NOMO-1 treated with dmso at 0.1 percent for 144 hours (cell line): Measurements from ENCODE around the gene TMEM106B.
A peak's percentile ranks its signal among the peaks of the same experiment; 100 is the strongest.
"Not testable (repeated sequence)": the region's sequence is repeated elsewhere in the genome, so short reads cannot be mapped to it uniquely, and the experiment has no call there.

ENCODE experiments used
- DNase-seq: peaks from one replicate; lab custom pipeline; 2025; ENCODE audit not compliant: unreplicated experiment; lab: John Stamatoyannopoulos, UW

The TMEM106B gene

GRCh38 chr7:12211054-12211710 lies at the start of gene TMEM106B:
Gene TMEM106B, plus strand, starts transcription at chr7:12211294. Its CDS starts 3,517 bp downstream, at chr7:12214811.
- peak; percentile 84 for DNase-seq

- DNase-seq = no peak
These were observed 48.5 kb upstream of the TMEM106B start for GRCh38 chr7:12162415-12163113.

- DNase-seq = not testable (repeated sequence)
These were observed 43.0 kb upstream of the TMEM106B start for GRCh38 chr7:12168065-12168464.

GRCh38 chr7:12169981-12170820 lies 40.9 kb upstream of the TMEM106B start:
- not testable (repeated sequence) for DNase-seq

GRCh38 chr7:12173671-12174070 lies 37.4 kb upstream of the TMEM106B start:
- DNase-seq = no peak

GRCh38 chr7:12174931-12175330 lies 36.2 kb upstream of the TMEM106B start:
- DNase-seq = no peak

GRCh38 chr7:12178317-12178716 lies 32.8 kb upstream of the TMEM106B start:
- DNase-seq = no peak

DNA sequence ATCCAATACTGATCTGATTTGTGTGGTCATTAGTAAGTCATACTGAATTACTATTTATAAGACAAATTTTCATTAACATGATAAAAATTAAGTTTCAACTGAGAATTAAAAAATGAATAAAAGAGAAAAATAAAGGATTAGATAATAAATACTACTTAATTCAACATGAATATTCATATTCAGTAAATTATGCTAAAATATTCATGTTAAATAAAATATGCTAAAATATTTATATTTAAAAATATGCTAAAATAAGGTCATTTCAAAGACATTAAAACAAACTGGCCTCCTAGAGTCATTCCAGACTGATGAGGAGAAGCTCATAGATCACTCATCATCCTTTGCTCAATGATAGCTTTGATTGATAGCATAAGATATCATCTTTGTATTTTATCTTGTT lies 16.7 kb upstream of the TMEM106B start:
- no peak for DNase-seq

GRCh38 chr7:12196386-12196785 lies 14.7 kb upstream of the TMEM106B start:
- no peak for DNase-seq

- no peak for DNase-seq
These were observed 11.7 kb upstream of the TMEM106B start for GRCh38 chr7:12199363-12199762.

DNA sequence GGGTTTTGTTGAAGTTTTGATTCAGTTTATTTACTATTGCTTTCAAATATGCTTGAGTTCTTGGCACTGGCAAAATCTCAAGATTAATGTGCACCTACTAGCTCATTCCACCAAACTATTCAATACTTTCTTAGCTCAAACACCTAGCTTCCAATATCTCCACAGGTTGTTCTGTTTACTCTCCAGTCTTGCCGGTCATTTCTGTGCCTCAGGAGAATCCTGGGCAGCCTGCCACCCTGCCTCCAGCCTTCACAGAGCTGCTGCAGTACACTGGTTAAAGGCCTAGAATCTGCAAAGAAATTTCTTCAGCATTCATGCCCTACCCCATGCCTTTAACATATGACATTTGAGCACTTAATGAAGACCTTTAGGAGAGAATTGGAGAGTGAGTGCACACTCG lies 4.0 kb upstream of the TMEM106B start:
- DNase-seq = no peak

DNA sequence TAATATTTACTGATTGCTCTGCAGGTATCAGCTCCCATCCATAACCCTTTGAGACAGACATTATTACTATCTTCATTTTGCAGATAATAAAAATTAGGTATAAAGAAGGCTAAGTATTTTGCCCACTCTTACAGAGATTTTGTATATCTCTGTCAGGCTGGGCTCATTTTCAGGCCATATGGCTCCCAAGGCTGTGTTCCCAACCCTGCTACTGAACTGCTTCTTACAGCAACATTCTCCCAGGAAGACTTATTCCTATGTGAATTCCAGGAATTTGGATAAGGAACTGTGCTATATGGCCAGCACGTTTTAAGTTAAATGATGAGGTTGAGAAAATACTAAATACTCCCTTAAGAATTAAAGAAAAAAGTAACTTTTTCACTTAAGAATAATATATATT lies 1.9 kb upstream of the TMEM106B start:
- no peak for DNase-seq

DNA sequence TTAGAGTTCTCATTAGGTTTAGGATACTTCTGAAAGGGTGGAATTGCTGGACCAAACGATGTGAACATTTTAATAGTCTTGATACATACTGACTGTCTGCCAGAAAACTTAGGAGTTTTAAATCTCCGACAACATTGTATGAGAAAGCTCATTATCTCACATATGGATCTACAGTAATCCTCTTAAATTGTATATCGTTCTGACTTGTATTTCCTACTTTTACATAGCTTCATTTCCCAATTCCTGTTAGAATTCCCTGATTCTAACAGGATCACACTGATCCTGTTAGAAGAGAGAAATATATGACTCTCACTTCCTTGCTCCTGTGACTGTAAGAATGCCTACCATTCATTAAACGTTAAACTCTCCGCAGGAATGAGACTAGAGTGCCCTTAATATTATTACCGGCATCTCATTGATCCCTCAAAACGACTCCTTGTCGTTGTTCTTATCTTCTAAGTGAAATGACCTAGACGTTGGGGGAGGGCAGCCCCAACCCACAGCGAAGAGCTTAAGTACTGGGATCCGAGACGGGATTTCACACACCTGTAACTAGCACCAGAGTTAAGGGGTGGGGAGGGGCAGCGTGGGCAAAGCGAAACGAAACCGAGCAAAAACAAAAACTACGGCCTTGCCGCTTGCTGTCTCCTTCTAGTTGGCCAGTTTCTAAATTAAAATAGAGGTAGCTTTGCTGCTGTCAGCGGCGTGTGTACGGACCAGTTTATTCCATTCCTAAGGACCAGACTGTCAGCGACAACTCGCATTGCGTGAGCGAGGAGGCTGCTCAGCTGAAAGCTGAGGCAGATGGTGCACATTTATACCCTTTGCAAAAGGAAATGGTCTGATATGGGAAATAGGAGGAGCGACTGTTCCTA lies 678 bp upstream of the TMEM106B start:
- no peak for DNase-seq

DNA sequence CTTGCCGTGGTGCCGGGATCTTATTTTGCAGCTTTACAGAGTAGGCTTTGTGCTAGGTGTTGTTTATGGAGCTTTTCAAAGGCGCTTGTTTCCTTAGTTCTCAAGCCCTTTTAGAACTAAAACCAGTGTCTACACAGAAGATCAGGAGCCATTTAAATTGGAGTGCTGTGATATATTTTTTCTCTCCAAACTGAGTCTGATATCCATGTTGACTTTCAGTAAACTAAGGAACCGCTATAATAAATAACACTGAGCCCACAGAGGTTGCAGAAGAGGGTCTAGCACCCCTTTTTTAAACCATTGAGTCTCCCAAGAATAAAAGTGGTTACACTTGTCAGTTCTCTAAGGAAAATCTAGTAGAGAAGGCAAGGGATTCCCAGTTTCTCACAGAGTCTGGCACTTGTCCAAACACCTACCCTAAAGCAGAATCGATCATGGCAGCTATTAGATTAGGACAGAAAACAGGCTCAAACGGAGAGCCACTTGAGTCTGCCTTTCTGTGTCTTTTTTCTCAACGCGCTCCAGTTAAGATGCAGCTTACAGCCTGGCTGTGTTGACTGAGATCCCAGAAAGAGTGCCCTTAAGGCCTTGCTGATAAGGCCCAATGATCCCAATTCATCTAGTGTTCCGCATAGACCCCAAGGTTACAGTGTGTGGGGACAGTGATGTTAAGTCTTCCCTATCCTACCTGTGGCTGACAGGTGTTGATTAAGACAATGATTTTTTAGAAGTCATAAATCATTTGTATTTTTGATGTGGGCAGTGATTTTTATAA lies 804 bp downstream of the TMEM106B start:
- no peak for DNase-seq

- DNase-seq = no peak
These were observed 6.2 kb downstream of the TMEM106B start for GRCh38 chr7:12217311-12217710.

DNA sequence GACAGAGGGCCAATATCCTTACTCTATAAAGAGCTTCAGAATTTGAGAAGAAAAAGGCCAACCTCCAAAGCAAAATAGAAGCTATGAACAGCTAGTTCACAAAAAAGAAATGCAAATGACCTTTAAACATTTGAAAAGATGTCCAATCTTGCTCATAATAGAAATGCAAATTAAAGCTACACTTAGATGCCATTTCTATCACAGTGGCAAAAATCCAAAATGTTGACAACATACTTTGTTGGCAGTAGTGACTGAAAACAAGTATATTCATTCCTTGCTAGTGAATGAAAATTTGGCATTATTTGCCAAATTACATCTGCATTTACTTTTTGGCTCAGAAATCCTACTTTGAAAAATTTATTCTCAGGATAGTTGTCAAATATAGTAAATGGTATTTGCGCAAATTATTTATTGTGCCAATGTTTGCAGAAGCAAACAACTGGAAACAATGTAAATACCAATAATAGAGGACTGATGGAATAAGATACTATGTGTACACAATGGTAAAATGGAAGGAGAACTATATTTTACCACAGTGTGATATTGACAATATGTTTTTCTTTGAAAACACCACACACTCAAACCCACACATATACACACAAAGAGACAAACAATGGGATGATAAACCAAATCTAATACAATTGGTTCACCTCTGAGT lies 9.4 kb downstream of the TMEM106B start:
- no peak for DNase-seq

GRCh38 chr7:12221414-12221813 lies 10.3 kb downstream of the TMEM106B start:
- DNase-seq = no peak

DNA sequence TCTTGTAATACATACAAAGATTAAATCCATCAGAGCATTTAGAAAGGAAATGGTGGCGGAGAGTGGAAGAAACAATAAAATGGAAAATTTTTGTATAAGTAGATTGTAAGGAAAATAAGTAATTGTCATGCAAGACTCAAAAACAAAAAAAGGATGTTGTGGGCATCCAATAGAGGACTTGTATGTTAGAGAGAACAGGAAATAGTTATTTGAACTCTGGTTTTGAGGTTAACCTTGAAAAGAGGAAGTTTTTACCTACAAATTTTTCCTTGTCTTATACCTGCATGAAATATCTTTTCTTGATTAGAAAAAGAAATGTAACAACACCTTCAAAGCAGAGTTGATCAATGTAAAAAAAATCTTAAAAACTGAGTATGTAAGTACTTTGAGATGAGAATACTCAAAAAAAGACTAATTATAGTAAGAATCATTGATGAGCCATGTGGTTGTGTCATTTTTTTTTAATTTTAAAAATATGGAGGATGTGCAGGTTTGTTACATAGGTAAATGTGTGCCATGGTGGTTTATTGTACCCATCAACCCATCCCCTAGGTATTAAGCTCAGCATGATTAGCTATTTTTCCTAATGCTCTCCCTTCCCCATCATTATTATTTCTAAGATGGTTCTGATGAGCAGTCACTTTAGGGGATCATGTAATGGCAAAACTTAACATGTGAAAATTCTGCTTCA lies 11.9 kb downstream of the TMEM106B start:
- no peak for DNase-seq

GRCh38 chr7:12225017-12225416 lies 13.9 kb downstream of the TMEM106B start:
- not testable (repeated sequence) for DNase-seq
